HG03442 (cell line): ENCODE results near the gene MRGPRX2.

Source experiments
- ATAC-seq: cut with Tn5 transposase; IDR thresholded peaks from one replicate; pipeline ENCODE4 v1.9.1; 2021; ENCODE audit warnings: mild to moderate bottlenecking, moderate library complexity; ENCODE audit not compliant: unreplicated experiment

The MRGPRX2 gene

DNA sequence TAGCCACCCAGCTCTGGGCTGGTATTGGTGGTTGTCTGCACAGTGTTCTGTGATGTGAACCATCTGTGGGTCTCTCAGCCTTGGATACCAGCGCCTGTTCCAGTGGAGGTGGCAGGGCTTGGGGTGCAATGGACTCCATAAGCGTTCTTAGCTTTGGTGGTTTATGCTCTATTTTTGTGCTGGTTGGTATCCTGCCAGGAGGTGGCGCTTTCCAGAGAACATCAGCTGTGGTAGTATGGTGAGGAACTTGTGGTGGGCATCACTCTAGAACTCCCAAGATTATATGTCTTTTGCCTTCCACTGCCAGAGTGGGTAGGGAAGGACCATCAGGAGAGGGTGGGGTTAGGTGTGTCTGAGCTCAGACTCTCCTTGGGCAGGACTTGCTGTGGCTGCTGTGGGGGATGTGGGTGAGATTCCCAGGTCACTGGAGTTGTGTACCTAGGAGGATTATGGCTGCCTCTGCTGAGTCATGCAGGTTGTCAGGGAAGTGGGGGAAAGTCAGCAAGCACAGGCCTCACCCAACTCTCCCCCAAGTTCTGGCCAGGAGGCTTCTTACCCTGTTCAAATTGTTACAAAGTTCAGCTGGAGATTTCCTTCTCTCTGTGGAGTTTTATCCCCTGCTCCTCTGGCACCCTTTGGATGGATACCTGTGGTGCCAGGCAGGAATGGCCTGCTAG is 47.2 kb downstream of the MRGPRX2 start:
- no peak for ATAC-seq

- no peak for ATAC-seq
Observed at GRCh38 chr11:19012636-19013035, 47.9 kb downstream of the MRGPRX2 start.
